Endodermal cell (in vitro differentiated cells): ENCODE measurements around the gene KDM4E. TPM values are rescaled to one million over a fixed set of nuclear protein-coding genes. Genes with fewer than 3 reads are reported as not detected.
A peak's percentile ranks its signal among the peaks of the same experiment; 100 is the strongest.

Experiments
- DNase-seq: peaks from one replicate; pipeline ENCODE4 v3.0.0-alpha.2; 2017
- H3K27ac ChIP-seq: 2 replicates; pipeline ENCODE4 v1.5.1; 2013; ENCODE audit warnings: mild to moderate bottlenecking, low read depth, low read length, moderate library complexity
- H3K27me3 ChIP-seq: 2 replicates; pipeline ENCODE4 v1.6.1; 2013; ENCODE audit warnings: mild to moderate bottlenecking, low read length, moderate library complexity; ENCODE audit not compliant: insufficient read depth, control insufficient read depth, poor library complexity, severe bottlenecking
- H3K36me3 ChIP-seq: 2 replicates; pipeline ENCODE4 v1.7.0; 2013; ENCODE audit warnings: mild to moderate bottlenecking, low read length, moderate library complexity; ENCODE audit not compliant: control insufficient read depth, insufficient read depth
- H3K4me1 ChIP-seq: one replicate; pipeline ENCODE4 v1.7.0; 2013; ENCODE audit warnings: low read length; ENCODE audit not compliant: control insufficient read depth, insufficient read depth
- H3K4me3 ChIP-seq: 2 replicates; pipeline ENCODE4 v1.5.1; 2013; ENCODE audit warnings: mild to moderate bottlenecking, low read length, moderate library complexity
- H3K9ac ChIP-seq: 2 replicates; pipeline ENCODE4 v1.6.1; 2013; ENCODE audit warnings: mild to moderate bottlenecking, low read length, moderate library complexity; ENCODE audit not compliant: poor library complexity, severe bottlenecking; ENCODE audit errors: extremely low read depth
- H3K9me3 ChIP-seq: 2 replicates; pipeline ENCODE4 v1.6.1; 2013; ENCODE audit warnings: mild to moderate bottlenecking, low read length, moderate library complexity; ENCODE audit not compliant: control insufficient read depth
- H3K27ac Mint-ChIP-seq: 2 replicates; pipeline ENCODE4 v1.8.0; 2020; ENCODE audit warnings: mixed read lengths
- H3K27me3 Mint-ChIP-seq: 2 replicates; pipeline ENCODE4 v1.8.0; 2021; ENCODE audit warnings: mild to moderate bottlenecking, mixed read lengths; ENCODE audit not compliant: insufficient read depth
- H3K36me3 Mint-ChIP-seq: 2 replicates; pipeline ENCODE4 v1.8.0; 2020; ENCODE audit warnings: low read depth, mixed read lengths
- H3K4me1 Mint-ChIP-seq: 2 replicates; pipeline ENCODE4 v1.8.0; 2020; ENCODE audit warnings: mixed read lengths
- H3K4me3 Mint-ChIP-seq: 2 replicates; pipeline ENCODE4 v1.8.0; 2020; ENCODE audit warnings: mild to moderate bottlenecking, moderate library complexity, mixed read lengths
- H3K9me3 Mint-ChIP-seq: 2 replicates; pipeline ENCODE4 v1.8.0; 2020; ENCODE audit warnings: mild to moderate bottlenecking, mixed read lengths
- CTCF ChIP-seq: fragments of 200-600 bp; sonication (generic); conservative IDR thresholded peaks from 2 replicates; pipeline ENCODE4 v1.5.0; 2021; ENCODE audit warnings: antibody characterized with exemption, mild to moderate bottlenecking
- WGBS, 2 experiments: methylation state at CpG; one replicate each; pipeline versions ENCODE4 v1.1.5 to v1.1.7; 2013; ENCODE audit warnings: missing lambda C conversion rate in 2 of 2, mixed read lengths in 1 of 2; ENCODE audit not compliant: insufficient coverage in 1 of 2, insufficient read length in 1 of 2; 5-methylcytosine and 5-hydroxymethylcytosine counted together
- total RNA-seq, 2 donors: library from RNA; stranded (reverse); fragmentation: NEBNext Ultra II Directional in 1 of 2; extraction: Animal tissue kit (Norgen Biotek cat#: 25700) in 1 of 2; gene quantifications; 2 replicates in 1 of 2; 3 replicates in 1 of 2; pipeline ENCODE4 v1.2.1, GENCODE V29; 2021

The KDM4E gene
- total RNA-seq, 2 donors from 2014 or later: not detected

GRCh38 chr11:95067039-95067840, 42.2 kb downstream of the KDM4E start:
- no peaks in the 10 kb centered on the region for H3K36me3 ChIP-seq
- Mint-ChIP-seq H3K36me3 (no peaks in the 10 kb centered on the region), H3K4me3 (peak overlapping the region; percentile 90), H3K4me1 (peaks cover 10% of the 10 kb centered on the region), H3K9me3 (no peaks in the 10 kb centered on the region), H3K27ac (peak overlapping the region; percentile 92), H3K27me3 (peaks cover 11% of the 10 kb centered on the region)
- H3K9ac ChIP-seq: peak overlapping the region; percentile 81
- peak; percentile 63 for TF ChIP-seq CTCF
- no peaks in the 10 kb centered on the region for H3K9me3 ChIP-seq
- WGBS, 2 experiments: 0% methylated on average over 19 to 98 of the region's 98 CpGs
- peak overlapping the region; percentile 99 for H3K4me3 ChIP-seq
- peaks cover 10% of the 10 kb centered on the region for H3K27me3 ChIP-seq
- DNase-seq: peak; percentile 90
- no peaks in the 10 kb centered on the region for H3K4me1 ChIP-seq
- peak overlapping the region; percentile 76 for H3K27ac ChIP-seq

GRCh38 chr11:95067841-95068219, 42.8 kb downstream of the KDM4E start:
- Mint-ChIP-seq H3K27ac (peak overlapping the region; percentile 92), H3K4me3 (peak overlapping the region; percentile 90), H3K4me1 (peaks cover 10% of the 10 kb centered on the region), H3K36me3 (no peaks in the 10 kb centered on the region), H3K27me3 (peaks cover 5% of the 10 kb centered on the region), H3K9me3 (no peaks in the 10 kb centered on the region)
- Histone ChIP-seq H3K36me3 (no peaks in the 10 kb centered on the region), H3K27me3 (peaks cover 4% of the 10 kb centered on the region), H3K9me3 (no peaks in the 10 kb centered on the region), H3K9ac (peak overlapping the region; percentile 81), H3K4me1 (no peaks in the 10 kb centered on the region), H3K4me3 (peak overlapping the region; percentile 99), H3K27ac (peak overlapping the region; percentile 76)
- TF ChIP-seq CTCF: no peak
- 1% methylated on average over 10 to 16 of the region's 16 CpGs for WGBS, 2 experiments
- DNase-seq: no peak

GRCh38 chr11:95068549-95068948, 43.5 kb downstream of the KDM4E start:
- 54 to 59% methylated on average over 2 to 5 of the region's 5 CpGs for WGBS, 2 experiments
- H3K27me3 Mint-ChIP-seq: peaks cover 2% of the 10 kb centered on the region
- peaks cover 10% of the 10 kb centered on the region for H3K4me1 Mint-ChIP-seq

More at GRCh38 chr11:95068549-95068948, 43.5 kb downstream of the KDM4E start:
- Mint-ChIP-seq H3K27ac (peak overlapping the region; percentile 9), H3K4me3 (peak overlapping the region; percentile 90), H3K36me3 (no peaks in the 10 kb centered on the region), H3K9me3 (no peaks in the 10 kb centered on the region)
- TF ChIP-seq CTCF: no peak
- Histone ChIP-seq H3K27me3 (no peaks in the 10 kb centered on the region), H3K4me3 (peak overlapping the region; percentile 99), H3K4me1 (no peaks in the 10 kb centered on the region), H3K36me3 (no peaks in the 10 kb centered on the region), H3K27ac (no peak overlapping the region), H3K9ac (peak overlapping the region; percentile 81), H3K9me3 (no peaks in the 10 kb centered on the region)
- peak; percentile 65 for DNase-seq
